22Rv1 (cell line): Measurements from ENCODE around the gene NOVA1.

Experiments
- H3K27ac ChIP-seq: fragments of 450-650 bp; 2 replicates; pipeline ENCODE4 v1.5.1; 2017
- CTCF ChIP-seq: fragments of 450-650 bp; IDR thresholded peaks from 2 replicates; pipeline ENCODE4 v1.5.1; 2017; ENCODE audit warnings: mild to moderate bottlenecking
- ZFX ChIP-seq: fragments of 450-650 bp; IDR thresholded peaks from 2 replicates; pipeline ENCODE4 v1.6.1; 2017; ENCODE audit warnings: antibody characterized with exemption, borderline replicate concordance

NOVA1 gene

GRCh38 chr14:26594148-26594547 lies 3.7 kb downstream of the NOVA1 start:
- no peak overlapping the region for H3K27ac ChIP-seq

GRCh38 chr14:26593357-26593756 lies 4.5 kb downstream of the NOVA1 start:
- no peak overlapping the region for H3K27ac ChIP-seq
- TF ChIP-seq CTCF (no peak), ZFX (no peak)

More at GRCh38 chr14:26594148-26594547, 3.7 kb downstream of the NOVA1 start:
- TF ChIP-seq CTCF (no peak), ZFX (no peak)

- no peak overlapping the region for H3K27ac ChIP-seq
- TF ChIP-seq ZFX = no peak
- no peak for TF ChIP-seq CTCF
Observed at GRCh38 chr14:26589925-26590324, 7.9 kb downstream of the NOVA1 start.

- no peak overlapping the region for H3K27ac ChIP-seq
- TF ChIP-seq ZFX = no peak
- TF ChIP-seq CTCF = no peak
Observed at GRCh38 chr14:26577711-26578110, 20.1 kb downstream of the NOVA1 start.

GRCh38 chr14:26554069-26554772 lies 43.6 kb downstream of the NOVA1 start:
- TF ChIP-seq ZFX = no peak
- TF ChIP-seq CTCF = no peak
- H3K27ac ChIP-seq = no peak overlapping the region

- H3K27ac ChIP-seq = no peak overlapping the region
- no peak for TF ChIP-seq ZFX
- TF ChIP-seq CTCF = no peak
Observed at GRCh38 chr14:26549571-26549970, 48.3 kb downstream of the NOVA1 start.

- H3K27ac ChIP-seq = no peak overlapping the region
- TF ChIP-seq CTCF = no peak
Observed at GRCh38 chr14:26548406-26548805, 49.4 kb downstream of the NOVA1 start.
